DMS114 treated with DMSO at 0.1 percent for 48 hours (cell line): Measurements from ENCODE around the gene FOSL1.

Source experiments
- DNase-seq: peaks from one replicate; lab custom pipeline; 2025; ENCODE audit not compliant: unreplicated experiment; lab: John Stamatoyannopoulos, UW

Gene FOSL1

DNA sequence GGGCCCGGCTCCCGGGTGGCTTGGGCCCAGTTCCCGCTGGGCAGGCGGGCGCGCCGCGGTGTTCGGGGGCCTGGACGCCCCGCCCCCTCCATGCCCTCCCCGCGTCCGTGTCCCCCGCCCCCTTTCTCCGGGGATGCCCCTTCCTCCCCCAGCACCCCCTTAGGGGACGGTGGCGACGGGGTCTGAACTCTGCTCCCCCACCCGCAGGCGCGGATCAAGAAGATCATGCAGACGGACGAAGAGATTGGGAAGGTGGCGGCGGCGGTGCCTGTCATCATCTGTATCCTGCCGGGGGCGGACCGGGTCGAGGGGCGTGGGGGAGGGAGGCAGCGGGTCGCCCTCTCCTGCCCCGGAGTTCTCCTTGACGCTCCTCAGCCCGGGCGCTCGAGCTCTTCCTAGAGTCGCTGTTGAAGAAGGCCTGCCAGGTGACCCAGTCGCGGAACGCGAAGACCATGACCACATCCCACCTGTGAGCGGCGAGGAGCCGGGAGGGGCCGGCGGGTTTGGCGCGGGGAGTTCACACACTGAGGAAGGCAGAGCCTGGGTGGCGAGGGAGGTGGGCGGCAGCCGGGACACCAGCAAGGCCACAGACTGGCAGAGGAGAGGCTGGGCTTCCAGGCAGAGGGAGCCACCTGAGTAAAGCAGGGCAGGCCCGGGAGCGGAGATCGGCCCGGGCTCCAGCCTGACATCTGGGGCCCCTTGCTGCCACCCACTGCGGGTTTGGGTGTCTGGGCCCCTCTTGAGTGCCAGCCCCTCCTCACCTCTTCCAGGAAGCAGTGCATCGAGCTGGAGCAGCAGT is 19.6 kb upstream of the FOSL1 start:
- no peak for DNase-seq

DNA sequence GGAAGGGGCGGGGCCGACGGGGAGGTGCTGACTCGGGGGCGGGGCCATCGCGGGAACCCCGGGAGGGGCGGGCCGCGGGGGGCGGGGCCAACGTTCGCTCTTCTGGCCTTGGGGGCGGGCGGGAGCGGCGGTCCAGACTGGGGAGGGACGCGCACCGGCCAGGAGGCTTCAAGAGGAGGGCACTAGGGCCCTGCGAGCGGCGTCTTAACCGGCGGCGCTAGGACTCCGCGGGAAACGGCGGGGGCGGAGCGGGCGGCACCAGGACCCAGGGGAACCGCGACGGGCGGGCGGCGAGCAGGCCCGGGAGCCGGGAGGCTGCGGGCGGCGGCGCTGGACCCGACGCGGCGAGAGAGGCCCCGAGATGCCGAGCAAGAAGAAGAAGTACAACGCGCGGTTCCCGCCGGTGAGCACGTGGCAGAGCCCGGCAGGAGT is 19.0 kb upstream of the FOSL1 start, which contains the start of gene DRAP1:
DRAP1 (plus strand) TSS at position 286 of the 432 bp plus-strand sequence; CDS start at position 362, 76 bp downstream.
- peak; percentile 94 for DNase-seq

DNA sequence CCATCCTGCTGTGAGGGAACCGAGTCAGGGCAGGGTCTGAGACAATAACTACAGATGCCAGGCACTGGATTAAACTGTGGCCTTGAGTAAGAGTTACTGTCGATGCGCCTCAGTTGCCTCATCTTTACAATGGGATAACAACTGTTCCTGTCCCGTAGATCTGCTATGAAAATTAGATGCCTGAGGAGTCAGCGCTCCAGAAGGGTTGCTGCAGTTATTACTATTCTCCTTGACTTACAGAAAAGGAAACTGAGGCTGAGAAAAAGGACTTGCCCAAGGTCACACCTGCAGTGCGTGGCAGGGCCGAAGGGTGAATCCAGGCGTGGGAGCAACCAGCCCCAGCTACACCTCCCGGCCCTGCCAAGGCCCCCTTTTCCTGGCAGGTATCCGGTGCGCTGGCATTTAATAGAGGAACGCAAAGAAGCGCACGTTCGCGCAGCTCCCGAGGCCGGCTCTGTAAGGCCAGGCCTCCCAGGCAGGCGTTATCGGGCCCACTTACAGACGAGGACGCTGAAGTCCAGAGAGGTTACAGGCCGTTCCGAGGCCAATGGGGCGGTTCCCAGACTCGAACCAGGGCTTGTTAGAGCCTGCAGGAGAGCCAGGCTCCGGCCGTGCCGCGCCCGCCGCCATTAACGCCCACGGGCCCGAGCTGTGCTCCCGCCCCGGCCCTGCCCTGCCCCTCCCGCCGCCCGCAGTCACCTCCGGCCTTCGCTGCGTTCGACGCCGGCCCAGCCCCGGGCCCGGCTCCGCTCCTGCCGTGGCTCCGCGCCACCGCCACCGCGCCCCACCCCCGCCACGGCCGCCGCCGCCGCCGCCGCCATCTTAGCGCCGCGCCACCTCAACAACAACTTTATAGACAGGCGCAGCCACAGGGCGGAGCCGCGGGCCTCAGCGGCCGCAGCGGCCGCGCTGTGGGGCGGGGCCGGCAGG is 18.3 kb upstream of the FOSL1 start, which contains the start of gene C11orf68:
C11orf68 (minus strand) TSS at position 852 of the 930 bp plus-strand sequence; CDS start at position 821, 31 bp downstream.
- no peak for DNase-seq

DNA sequence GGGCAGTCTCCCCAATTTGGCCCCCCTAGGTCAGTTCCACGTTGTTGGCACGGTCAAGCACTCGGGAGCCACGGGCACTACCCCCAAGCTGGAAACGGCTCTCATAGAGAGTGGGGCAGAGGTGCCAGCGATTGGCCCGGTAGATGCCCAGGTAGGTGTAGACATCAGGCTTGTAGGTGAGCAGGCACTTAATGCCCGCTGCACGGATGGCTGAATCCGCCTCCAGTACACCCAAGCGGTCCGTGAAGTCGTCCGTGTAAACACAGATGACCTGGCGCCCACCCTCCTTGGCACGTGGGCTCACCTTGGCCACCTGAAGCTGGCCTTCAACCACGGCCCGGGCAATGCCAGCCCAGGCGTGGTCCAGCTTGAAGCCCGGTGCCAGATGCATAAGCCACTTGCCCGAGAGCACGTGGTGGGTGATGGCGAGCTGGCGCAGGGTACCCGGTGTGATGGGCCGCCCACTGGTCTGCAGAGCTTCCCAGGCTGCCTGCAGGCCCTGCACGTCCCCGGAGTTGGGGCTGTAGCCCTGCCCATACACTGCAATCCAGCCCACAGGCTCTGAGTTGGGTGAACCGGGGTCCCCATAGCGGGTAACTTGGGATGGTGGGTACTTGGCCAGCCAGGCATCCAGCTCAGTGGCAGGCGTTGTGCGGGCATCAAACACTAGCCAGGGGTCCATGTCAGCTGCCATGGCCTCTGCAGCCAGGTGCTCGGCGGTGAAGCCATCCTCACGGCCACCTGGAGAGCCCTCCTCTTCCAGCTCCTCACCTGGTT is 17.4 kb upstream of the FOSL1 start:
- DNase-seq, result no peak

DNA sequence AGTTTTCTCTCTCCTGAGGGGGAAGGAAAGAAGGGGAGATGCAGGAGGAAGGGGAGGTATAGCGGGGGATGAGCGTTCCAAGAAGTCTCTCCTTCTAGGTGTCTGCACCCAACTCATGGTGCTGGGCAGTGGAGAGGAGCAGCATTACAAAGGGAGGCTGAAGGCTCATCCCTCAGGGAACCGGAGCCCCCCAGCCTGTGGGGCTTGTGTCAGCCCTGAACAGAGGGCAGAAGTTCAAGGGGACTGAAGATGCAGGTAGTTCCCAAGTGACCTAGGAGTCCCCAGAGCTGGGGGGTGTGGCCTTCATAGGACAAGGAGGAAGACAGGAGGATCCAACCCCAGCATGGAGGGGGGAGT is 16.9 kb upstream of the FOSL1 start:
- no peak for DNase-seq

DNA sequence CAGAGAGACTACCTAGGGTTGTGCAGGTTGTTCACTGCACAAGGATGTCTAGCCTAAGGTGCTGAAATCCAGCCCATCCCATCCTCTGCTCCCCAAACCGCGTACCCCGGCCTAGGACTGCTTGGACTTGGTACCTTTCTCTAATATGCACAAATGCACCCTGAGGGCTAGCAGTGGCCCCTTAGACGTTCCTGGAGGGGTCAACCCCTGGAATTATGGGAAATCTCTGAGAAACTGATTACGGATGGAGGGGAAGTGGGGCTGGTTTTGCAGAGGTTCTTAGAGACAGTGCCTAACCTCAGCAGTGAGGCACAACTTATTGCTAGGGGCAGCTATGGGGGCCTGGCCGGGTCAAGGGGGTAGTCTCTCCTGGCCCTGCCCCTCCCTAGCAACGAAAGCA is 16.2 kb upstream of the FOSL1 start:
- no peak for DNase-seq

DNA sequence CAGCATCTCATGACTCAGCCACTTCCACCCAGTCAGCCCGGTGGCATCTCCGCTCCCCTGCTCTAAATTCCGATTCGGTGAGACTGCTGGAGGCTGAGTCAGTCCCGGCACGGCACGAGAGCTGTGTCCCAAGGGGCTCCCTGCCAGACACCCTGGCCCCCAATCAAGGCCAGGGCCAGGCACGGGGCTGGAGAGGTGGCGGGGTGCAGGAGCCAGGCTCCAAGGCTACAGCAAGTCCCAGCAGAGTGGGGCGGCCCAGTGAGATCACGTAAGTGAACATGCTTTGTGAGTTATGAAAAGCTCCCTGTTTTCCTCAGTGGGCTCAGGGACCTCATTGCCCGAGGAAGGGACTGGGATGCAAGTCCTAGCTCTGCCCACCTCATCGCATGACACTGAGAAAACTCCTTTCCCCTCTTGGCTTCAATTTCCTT is 15.6 kb upstream of the FOSL1 start:
- no peak for DNase-seq

DNA sequence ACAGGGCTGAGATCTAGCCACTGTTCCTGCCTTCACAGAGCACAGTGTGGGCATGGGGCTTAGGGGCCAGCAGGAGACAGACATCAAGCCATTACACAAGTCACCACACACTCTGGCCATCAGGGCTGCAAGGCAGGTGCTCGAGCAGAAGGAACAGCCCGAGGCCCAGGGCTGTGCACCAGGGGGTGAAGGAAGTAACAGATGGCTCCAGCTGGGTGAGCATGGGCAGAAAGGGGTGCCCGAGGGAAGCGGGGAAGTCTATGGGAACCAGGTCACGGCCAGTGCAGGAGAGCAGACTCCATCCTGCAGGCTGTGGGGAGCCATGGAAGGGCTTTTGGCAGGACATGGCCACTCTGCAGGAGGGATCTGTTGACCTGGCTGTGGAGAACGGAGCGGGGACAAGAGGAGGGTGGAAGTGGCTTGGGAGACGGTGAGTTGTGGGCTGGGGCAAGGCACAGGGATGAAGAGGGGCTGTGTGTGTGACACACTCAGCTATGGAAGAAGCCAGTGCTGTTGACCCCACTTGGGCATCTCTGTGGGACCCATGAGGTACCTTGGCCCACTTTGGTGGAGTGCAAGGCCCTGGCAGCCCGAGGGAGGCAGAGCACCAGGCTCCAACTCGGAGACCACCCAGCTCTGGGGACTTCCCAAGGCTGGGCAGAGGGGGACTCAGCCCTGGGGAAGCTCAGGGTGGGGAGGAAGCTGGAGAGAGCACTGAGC is 15.1 kb upstream of the FOSL1 start:
- DNase-seq, result no peak

DNA sequence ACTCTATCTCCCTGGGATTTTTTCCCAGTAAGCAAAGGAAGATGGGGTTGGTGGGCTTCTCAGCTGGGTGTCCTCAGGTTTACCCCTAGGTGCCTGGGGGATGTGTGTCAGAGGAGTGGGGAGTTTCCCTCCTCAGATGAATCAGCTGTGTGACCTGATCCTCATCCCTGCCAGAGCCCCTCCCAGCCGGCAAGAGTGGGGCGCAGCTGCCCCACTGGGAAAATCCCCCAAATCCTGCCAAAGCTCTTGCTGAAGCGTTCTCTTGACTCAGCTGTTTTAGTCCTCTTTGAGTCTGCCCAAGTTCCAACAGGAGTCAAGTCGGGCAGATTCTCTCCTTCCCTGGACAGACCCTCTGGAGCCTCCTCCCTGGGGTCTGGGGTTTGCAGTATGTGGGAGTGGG is 12.7 kb upstream of the FOSL1 start:
- no peak for DNase-seq

DNA sequence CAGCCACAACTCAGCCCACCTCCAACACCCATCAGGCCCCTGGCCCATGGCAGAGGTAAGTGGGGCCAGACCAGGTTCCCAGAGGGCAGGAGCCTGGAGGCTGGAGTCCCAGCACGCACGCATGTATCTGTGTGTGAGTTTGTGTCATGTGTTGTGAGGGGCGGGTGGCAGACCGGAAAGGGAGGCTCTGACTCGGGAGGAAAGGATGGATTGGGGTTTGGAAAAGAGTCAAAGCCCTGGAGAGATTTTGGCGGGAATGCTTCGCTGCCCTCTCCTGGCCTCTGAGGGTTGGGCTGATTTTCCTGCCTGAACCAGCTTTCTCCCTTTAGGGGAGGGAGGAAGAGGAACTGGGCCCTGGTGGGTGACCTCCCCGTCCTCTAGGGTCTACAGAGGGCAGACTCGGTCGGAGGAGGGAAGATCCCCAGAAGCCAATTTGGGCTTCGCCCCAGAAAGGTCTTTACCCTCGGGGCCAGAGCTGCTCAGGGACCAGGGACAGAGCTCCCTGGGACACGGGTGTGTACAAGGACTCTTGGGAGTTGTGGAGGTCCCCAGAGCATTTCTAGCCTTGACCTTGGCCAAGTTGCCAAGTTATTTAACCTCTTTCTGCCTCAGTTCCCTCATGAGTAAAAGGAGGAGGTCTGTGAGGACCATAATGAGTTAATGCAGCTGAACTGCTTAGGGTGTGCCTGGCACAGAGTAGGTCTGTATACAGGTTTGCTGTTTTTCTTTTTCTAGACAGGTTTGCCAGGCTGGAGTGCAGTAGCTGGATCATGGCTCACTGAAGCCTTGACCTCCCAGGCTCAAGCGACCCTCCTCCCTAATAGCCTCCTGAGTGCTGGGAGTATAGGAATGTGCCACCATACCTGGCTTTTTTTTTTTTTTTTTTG is 11.7 kb upstream of the FOSL1 start:
- peak; percentile 24 for DNase-seq

DNA sequence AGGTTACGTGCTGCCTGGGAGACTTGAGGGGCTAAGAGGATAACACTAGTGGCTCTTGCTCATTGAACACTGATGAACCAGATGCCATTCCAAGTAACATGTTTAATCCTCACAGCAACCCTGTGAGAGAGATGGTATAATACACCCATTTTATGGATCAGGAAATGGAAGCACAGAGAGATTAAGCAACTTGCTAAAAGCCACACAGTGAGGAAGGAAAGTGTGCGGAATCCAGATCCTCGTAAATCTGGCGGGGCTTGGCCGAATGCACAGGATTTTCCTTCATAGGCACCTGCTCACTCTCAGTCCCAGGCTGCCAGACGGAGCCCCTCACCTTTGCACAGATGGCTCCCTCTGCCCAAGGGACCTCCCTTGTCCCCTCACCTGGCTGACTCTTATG is 7.7 kb upstream of the FOSL1 start:
- DNase-seq, result no peak

DNA sequence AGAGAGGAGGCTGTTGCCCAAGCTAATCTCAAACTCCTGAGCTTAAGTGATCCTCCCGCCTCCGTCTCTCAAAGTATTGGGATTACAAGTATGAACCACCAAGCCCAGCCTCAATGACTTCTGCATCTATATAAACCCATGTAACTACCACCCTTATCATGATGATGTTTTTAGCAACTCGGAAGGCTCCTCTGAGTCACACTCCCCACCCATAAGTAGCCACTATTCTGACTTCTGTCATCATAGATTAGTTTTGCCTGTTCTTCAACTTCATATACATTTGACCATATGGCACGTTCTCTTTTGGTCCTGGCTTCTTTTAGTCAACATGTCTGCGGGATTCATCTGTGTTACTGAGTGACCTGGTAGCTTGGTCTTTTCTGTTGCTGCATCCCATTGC is 6.4 kb upstream of the FOSL1 start:
- no peak for DNase-seq

DNA sequence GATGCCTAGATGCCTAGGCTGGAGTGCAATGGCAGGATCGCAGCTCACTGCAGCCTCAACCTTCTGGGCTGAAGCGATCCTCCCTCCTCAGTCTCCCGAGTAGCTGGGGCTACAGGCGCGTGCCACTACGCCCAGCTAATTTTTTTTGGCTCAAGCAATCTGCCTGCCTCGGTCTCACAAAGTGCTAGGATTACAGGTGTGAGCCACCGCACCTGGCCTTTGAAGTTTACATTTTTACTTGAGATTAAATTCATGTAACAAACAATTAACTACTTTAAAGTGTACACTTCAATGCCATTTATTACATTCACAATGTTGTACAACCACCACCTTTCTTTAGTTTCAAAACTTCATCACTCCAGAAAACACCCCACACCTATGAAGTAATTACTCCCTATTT is 3.5 kb upstream of the FOSL1 start:
- DNase-seq, result no peak

DNA sequence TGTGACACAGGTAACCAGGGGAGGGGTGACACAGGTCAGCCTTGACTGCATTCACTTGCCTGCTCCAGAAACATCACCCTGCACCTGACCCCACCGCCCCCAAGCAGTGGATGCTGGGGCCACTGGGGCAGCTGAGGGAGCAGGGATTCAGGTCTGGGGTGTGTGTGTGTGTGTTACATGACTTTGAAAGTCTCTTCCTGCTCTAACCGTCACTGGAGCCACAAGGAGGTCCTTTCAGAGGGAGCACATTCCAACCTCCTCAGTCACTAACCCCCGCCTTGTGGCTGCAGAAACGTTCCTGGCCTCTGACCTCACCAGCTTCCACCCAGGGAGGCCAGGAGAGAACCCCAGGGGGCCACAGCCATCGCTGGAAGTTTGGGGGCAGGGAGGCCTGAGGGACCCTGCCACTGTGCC is 2.9 kb upstream of the FOSL1 start:
- DNase-seq, result no peak

DNA sequence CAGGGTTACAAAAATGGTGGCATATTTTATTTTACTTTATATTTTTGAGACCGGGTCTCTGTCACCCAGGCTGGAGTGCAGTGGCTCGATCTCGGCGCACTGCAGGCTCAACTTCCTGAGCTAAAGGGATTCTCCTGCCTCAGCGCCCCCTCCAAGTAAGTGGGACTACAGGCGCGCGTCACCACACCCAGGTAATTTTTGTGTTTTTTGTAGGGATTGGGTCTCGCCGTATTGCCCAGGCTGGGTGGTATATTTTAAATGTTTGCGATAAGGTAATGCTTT is 652 bp upstream of the FOSL1 start:
- DNase-seq, result no peak

DNA sequence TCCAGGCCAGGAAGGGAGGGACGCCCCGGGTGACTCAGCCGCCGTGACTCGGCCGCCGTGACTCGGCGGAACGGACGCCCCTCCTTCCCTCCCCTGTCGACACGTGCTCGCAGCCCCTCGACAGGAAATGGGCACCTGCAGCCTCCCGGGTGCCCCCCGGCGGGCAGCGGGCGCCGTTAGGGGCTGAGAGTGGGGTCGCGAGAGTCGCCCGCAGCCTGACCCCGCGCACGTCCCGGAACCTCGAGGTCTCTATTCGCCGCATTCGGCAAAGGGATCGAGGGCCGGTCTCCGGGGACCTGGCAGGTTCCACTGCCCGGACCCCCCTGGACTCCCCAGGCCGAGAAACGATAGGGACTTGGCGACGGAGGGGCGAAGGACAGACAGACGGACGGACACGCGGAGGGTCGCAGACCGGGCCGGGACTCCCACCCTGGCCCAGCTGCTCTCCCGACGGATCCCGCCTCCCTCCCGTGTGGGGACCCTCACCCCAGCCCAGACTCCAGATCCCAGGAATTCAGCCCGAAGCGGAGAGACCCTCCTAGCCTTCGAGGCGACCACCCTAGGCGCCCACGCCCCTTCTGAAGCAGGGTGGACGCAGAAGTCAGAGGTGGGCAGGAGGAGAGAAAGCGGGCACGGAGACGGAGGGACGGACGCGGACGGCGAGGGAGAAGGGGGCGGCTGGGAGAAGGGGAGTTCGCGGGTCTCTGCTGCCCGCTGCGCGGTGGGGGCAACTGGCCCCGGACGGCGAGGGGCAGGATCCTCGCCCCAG is 648 bp downstream of the FOSL1 start:
- no peak for DNase-seq

DNA sequence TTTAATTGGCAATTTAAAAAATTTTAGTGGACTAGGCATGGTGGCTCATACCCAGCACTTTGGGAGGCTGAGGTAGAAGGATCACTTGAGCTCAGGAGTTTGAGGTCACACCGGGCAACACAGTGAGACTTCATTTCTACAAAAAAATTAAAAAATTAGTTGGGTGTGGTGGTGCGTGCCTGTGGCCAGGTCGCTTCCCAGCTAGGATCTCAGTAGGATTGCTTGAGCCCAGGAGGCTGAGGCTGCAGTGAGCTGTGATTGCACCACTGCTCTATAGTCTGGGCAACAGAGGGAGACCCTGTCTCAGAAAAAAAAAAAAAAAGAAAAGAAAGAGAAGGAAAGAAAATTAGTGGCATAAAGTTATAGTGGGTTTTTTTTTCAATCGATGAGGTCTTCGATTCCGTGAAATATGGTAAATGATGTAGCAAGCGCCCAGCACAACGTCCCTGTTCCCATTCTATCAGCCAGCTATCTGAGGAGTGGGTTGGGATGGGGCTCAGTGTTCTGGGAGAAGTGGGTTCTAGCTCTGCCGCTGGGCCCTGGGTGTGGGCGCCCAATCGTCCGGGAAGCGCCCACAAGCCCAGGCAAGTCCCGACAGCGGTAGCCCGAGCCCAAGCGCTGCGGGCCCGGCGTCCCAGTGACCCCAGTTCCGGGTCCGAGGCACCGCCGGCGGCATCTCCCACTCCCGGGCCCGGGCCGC is 1.4 kb downstream of the FOSL1 start:
- DNase-seq, result no peak

DNA sequence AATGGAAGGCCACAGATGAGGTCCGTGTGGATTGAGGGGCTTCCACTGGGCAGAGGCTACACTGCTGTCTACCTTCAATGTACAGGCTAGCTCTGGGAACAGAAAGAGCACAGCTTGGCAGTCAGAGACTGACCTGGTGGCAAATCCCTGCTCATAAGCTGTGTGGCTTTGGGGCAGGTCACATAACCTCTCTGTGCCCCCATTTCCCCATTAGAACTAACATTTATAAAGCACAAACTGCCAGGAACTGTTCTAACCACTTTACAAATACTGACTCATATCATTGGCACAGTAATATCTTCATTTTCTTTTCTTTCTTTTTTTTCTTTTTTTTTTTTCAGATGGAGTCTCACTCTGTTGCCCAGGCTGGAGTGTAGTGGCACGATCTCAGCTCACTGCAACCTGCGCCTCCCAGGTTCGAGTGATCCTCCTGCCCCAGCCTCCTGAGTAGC is 3.1 kb downstream of the FOSL1 start:
- no peak for DNase-seq
